Measurements from ENCODE around the gene ANKRD16.

DNA sequence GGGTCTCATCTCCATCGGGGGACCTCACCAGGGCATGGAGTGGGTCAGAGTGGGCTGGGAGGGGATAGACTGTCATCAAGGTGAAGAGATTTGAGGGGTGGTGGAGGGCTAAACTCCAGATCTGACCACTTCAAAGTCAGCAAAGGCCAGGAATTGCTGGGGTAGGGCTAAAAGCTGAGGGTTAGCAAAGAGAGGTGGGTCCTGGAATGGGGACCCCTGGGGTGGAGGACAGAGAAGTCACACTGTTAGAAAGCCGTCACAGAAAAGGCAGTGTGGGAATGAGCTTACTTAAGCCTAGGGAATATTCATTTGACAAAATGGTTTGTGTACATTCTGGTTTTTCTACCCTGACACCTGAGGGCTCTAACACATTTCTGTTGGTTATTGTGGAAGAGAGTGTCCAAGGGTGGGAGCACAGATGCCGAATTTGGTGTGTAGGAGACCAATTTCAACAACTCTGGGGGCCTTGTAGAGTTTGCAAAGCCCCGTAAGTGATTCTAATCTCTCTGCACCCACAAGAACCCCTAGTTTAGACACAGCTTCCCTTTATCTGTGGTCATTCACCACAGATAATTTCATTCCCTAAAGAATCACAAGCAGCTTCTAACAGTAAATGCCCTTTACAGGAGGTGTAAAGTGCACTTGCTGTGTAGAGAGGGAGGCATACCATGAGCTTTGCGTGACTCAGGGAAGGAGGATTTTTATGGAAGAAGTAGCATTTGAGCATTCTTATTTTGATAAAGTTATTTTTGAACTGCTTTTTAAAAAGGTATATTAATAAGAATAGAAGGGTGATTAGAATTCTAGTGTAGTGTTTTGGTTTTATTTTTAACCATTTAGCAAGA is 6.7 kb upstream of the ANKRD16 start:
- TF ChIP-seq, protein P1, sequence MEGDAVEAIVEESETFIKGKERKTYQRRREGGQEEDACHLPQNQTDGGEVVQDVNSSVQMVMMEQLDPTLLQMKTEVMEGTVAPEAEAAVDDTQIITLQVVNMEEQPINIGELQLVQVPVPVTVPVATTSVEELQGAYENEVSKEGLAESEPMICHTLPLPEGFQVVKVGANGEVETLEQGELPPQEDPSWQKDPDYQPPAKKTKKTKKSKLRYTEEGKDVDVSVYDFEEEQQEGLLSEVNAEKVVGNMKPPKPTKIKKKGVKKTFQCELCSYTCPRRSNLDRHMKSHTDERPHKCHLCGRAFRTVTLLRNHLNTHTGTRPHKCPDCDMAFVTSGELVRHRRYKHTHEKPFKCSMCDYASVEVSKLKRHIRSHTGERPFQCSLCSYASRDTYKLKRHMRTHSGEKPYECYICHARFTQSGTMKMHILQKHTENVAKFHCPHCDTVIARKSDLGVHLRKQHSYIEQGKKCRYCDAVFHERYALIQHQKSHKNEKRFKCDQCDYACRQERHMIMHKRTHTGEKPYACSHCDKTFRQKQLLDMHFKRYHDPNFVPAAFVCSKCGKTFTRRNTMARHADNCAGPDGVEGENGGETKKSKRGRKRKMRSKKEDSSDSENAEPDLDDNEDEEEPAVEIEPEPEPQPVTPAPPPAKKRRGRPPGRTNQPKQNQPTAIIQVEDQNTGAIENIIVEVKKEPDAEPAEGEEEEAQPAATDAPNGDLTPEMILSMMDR (conservative IDR thresholded peaks at IDR 0.05; ENCODE audit: low read depth, low read length), result no peak
- TF ChIP-seq EZH2 (IDR thresholded peaks at IDR 0.05; ENCODE audit: low read length, unreplicated experiment) (no peak), EZH2phosphoT487 (IDR thresholded peaks at IDR 0.05; ENCODE audit: borderline replicate concordance, low read length) (no peak)

Measured in PC-3 (cell line).